A549 treated with GW870086 at 1 μM for 4 hours (cell line): ENCODE measurements around the gene EVPL. TPM values are rescaled to one million over a fixed set of nuclear protein-coding genes. Genes with fewer than 3 reads are reported as not detected.

Source experiments
- total RNA-seq: library from RNA; stranded (reverse); fragments of 200-300 nt; extraction: Qiagen RNA extraction; gene quantifications from 5 replicates; pipeline ENCODE4 v1.2.3, GENCODE V29; 2022; ENCODE audit warnings: low read depth

The EVPL gene
- 15.6 to 19.5 TPM (median 17.9 TPM) in 5 replicates for total RNA-seq

GRCh38 chr17:76027159-76027839 lies at the start of gene EVPL:
Gene EVPL, minus strand, starts transcription at chr17:76027306. Its CDS starts 108 bp downstream, at chr17:76027198.

GRCh38 chr17:76074390-76075363 lies 47.6 kb upstream of the EVPL start, which contains the start of gene GALR2:
Gene GALR2, plus strand, starts transcription at chr17:76074781. Its CDS starts 103 bp downstream, at chr17:76074884.

DNA sequence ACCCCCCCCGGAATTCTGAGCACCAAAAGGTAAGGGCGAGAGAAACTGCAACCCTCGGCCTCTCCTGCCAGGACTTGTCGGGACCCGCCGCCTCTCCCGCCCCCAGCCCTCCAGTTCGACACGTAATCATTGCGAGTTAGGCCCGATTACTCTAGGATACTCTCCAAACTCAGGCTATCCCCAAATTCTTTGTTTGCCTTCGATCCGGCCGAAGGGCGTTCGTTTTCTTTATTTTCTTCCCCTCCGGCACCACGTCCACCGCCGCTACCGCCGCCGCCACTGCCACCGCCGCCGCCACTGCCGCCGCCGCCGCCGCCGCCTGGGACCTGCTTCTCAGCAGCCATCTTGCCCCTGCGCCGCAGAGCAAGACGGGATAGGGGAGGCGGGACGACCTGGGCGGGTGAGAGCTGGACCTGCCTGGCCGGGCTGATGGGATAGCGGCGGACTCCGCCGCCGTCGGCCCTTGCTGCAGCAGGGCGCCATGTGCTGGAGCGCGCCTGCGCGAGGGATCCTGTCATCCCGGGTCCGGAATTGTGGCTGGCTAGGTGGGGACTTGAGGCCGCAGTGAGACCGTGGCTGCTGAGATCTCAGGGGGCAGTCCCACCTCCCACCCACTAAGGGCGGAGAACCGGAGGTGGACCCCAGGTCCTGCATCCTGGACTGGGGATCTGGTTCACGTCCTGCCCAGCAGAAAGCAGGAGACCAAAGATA lies 45.2 kb upstream of the EVPL start, which contains the start of gene SRP68:
Gene SRP68 (minus strand): TSS at position 370 of the 711 bp plus-strand sequence. CDS start 26 bp downstream, at position 344.

DNA sequence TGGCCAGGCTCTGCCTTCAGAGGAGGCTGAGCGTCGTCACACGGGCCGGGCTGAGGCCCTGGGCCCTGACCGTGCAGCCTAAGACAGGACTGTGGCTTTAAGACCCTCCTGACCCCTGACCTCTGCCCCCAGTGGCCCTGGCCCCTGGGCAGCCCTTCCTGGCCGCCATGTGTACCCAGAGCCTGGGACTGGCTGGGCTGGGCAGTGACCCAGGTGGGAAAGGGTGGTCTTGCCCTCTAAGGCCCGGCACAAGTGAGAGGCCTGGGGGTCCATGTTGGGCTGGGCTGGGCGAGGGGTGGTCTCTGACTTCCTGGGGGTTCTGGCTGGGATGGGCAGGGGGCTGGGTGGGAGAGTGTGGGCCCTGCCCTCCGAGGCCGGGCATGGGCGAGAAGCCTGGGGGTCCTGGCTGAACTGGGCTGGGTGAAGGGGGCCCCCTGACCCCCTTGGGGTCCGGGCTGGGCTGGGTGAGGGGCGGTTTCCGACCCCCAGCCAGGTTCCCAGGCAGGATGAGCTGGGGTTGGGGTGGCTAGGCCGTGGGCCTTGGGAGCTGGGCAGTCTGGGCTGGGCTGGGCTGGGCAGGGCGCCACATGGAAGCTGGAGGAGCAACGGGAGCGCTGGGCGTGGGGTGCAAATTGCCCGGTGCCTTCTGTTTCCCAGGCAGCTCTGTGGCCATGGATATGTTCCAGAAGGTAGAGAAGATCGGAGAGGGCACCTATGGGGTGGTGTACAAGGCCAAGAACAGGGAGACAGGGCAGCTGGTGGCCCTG lies 26.2 kb downstream of the EVPL start, which contains the start of gene CDK3:
Gene CDK3 (plus strand): TSS at position 101 of the 767 bp plus-strand sequence. CDS start 571 bp downstream, at position 672.

GRCh38 chr17:75978938-75979704 lies 48.0 kb downstream of the EVPL start, which contains the start of the genes ACOX1 and TEN1:
Gene ACOX1, minus strand, starts transcription at chr17:75979166. Its CDS starts 93 bp downstream, at chr17:75979073.
Gene TEN1, plus strand, starts transcription at chr17:75979240. Its CDS starts 6,953 bp downstream, at chr17:75986193.

Other genes with a start within 250 kb of the EVPL start
- gene UNK, start 242.5 kb downstream of the EVPL start, total RNA-seq: 25.8 to 33.0 TPM (median 30.3 TPM) in 5 replicates
- gene UNC13D, start 182.9 kb downstream of the EVPL start, total RNA-seq: 3.3 to 7.1 TPM (median 6.1 TPM) in 5 replicates
- 83.3 to 93.3 TPM (median 89.9 TPM) in 5 replicates for gene WBP2, start 172.0 kb downstream of the EVPL start, total RNA-seq
- 126 to 197 TPM (median 175 TPM) in 5 replicates for gene TRIM47, start 148.7 kb downstream of the EVPL start, total RNA-seq
- 26.4 to 39.7 TPM (median 36.3 TPM) in 5 replicates for gene TRIM65, start 130.4 kb downstream of the EVPL start, total RNA-seq
- gene MRPL38, start 122.4 kb downstream of the EVPL start, total RNA-seq: 88.0 to 126 TPM (median 118 TPM) in 5 replicates
- gene FBF1, start 86.3 kb downstream of the EVPL start, total RNA-seq: 5.6 to 8.5 TPM (median 7.9 TPM) in 5 replicates
- 13.0 to 19.0 TPM (median 16.8 TPM) in 5 replicates for gene ACOX1, start 48.1 kb downstream of the EVPL start, total RNA-seq
- gene TEN1, start 48.1 kb downstream of the EVPL start, total RNA-seq: 21.9 to 28.6 TPM (median 25.3 TPM) in 5 replicates
- 3.9 to 5.6 TPM (median 4.8 TPM) in 5 replicates for gene CDK3, start 26.5 kb downstream of the EVPL start, total RNA-seq
- 74.9 to 86.3 TPM (median 82.9 TPM) in 5 replicates for gene SRP68, start 45.2 kb upstream of the EVPL start, total RNA-seq
- gene GALR2, start 47.5 kb upstream of the EVPL start, total RNA-seq: 0.47 to 1.9 TPM (median 1.6 TPM) in 5 replicates
- 0.18 to 0.50 TPM (median 0.40 TPM) in 5 replicates for gene ZACN, start 51.9 kb upstream of the EVPL start, total RNA-seq
- 52.4 to 73.1 TPM (median 62.5 TPM) in 5 replicates for gene EXOC7, start 76.5 kb upstream of the EVPL start, total RNA-seq
- 0.34 to 0.76 TPM (median 0.55 TPM) in 5 replicates for gene FOXJ1, start 113.9 kb upstream of the EVPL start, total RNA-seq
- 7.0 to 11.5 TPM (median 9.4 TPM) in 5 replicates for gene RNF157, start 213.2 kb upstream of the EVPL start, total RNA-seq
- gene UBALD2, start 238.0 kb upstream of the EVPL start, total RNA-seq: 72.5 to 135 TPM (median 115 TPM) in 5 replicates